Cardiac fibroblast (primary cell): Measurements from ENCODE around the gene INAFM1.
"Not testable (repeated sequence)": the region's sequence is repeated elsewhere in the genome, so short reads cannot be mapped to it uniquely, and the experiment has no call there.

Experiments
- DNase-seq, 2 donors: peaks; one replicate each; pipeline versions ENCODE4 v3.0.0 to v3.0.0-alpha.2; 2010; ENCODE audit warnings: low read depth in 2 of 2
- H3K4me3 ChIP-seq, 2 donors: replicated peaks in 1 of 2; 1 replicate in 1 of 2; 2 replicates in 1 of 2; pipeline ENCODE4 v1.5.1; 2011; ENCODE audit warnings: low read depth in 2 of 2, low read length in 2 of 2, mild to moderate bottlenecking in 2 of 2, moderate library complexity in 1 of 2
- CTCF ChIP-seq: IDR thresholded peaks from one replicate; pipeline ENCODE4 v1.5.1; 2011; ENCODE audit warnings: low read depth, mild to moderate bottlenecking, low read length, inconsistent platforms

Gene INAFM1

GRCh38 chr19:47283405-47284059 lies 8.8 kb downstream of the INAFM1 start:
- TF ChIP-seq CTCF: no peak
- no peak overlapping the region for H3K4me3 ChIP-seq
- DNase-seq: peak in 1 of 2 donors; percentile 35

- peak; percentile 76 for TF ChIP-seq CTCF
- DNase-seq: peak; percentile 75 to 80
- no peak overlapping the region for H3K4me3 ChIP-seq
These were observed 9.7 kb downstream of the INAFM1 start for GRCh38 chr19:47284324-47284899.

- peak; percentile 74 for TF ChIP-seq CTCF
- H3K4me3 ChIP-seq: no peak overlapping the region
- peak; percentile 84 to 89 for DNase-seq
These were observed 21.4 kb downstream of the INAFM1 start for GRCh38 chr19:47296036-47296435.

GRCh38 chr19:47300867-47301266 lies 26.2 kb downstream of the INAFM1 start:
- H3K4me3 ChIP-seq, DNase-seq: not testable (repeated sequence)

- no peak for TF ChIP-seq CTCF
- no peak for DNase-seq
- no peak overlapping the region for H3K4me3 ChIP-seq
These were observed 27.6 kb downstream of the INAFM1 start for GRCh38 chr19:47302249-47302648.

GRCh38 chr19:47303966-47304365 lies 29.3 kb downstream of the INAFM1 start:
- no peak overlapping the region for H3K4me3 ChIP-seq
- no peak for TF ChIP-seq CTCF
- no peak for DNase-seq

GRCh38 chr19:47305309-47305751 lies 30.6 kb downstream of the INAFM1 start:
- TF ChIP-seq CTCF: peak; percentile 98
- no peak overlapping the region for H3K4me3 ChIP-seq

More at GRCh38 chr19:47305309-47305751, 30.6 kb downstream of the INAFM1 start:
- peak; percentile 79 to 96 for DNase-seq
